Measurements from ENCODE around the gene SPON2. TPM values are rescaled to one million over a fixed set of nuclear protein-coding genes. Genes with fewer than 3 reads are reported as not detected.
A peak's percentile ranks its signal among the peaks of the same experiment; 100 is the strongest.

SPON2 gene
- total RNA-seq, 1 experiment from 2014 or later: 6.6 TPM

DNA sequence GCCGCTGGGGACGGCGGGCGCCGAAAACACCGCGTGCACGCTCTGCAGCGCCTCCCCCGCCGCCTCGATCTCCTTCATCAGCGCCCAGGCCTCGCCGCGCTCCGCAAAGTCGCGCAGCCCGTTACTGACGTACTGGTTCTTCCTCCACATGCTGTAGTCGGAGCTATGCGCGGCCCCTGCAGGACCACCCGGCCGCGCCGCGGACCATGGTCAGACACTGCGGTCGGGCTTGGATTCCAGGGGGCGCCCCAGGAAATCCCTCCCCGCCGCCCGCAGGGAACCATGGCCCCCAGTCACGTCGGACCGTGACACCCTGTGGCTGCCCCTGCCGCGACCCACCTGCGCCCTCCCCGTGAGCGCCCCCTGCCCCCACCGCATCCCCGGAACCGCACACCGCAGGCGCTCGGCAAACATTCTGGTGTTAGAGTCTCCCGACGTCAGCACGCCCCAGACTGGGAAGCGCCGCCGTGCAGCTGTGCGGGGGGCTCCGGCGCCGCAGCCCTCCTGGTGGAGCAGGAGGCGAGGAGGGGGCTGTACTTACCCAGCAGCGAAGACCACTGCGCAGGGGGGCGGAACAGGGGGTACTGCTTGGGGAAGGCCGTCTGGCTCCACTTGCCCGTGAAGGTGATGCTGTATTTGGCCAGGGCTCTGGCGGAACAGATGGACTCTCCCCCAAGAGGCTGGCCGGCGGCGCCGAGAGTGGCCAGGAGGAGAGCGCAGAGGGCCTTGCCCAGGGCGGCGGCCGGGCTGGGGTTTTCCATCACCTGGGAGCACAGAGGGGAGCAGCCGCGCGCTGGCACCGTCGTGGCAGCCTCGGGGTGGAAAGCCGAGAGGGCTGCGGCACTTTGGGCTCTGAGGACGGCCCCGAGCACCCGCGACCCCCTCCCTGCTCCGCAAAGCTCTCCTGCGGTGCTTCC lies 814 bp downstream of the SPON2 start (continued):
- TF ChIP-seq, protein P1, sequence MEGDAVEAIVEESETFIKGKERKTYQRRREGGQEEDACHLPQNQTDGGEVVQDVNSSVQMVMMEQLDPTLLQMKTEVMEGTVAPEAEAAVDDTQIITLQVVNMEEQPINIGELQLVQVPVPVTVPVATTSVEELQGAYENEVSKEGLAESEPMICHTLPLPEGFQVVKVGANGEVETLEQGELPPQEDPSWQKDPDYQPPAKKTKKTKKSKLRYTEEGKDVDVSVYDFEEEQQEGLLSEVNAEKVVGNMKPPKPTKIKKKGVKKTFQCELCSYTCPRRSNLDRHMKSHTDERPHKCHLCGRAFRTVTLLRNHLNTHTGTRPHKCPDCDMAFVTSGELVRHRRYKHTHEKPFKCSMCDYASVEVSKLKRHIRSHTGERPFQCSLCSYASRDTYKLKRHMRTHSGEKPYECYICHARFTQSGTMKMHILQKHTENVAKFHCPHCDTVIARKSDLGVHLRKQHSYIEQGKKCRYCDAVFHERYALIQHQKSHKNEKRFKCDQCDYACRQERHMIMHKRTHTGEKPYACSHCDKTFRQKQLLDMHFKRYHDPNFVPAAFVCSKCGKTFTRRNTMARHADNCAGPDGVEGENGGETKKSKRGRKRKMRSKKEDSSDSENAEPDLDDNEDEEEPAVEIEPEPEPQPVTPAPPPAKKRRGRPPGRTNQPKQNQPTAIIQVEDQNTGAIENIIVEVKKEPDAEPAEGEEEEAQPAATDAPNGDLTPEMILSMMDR (IDR thresholded peaks at IDR 0.05): no peak
- TF ChIP-seq CREB1 (CRISPR knock-in tag; IDR thresholded peaks at IDR 0.05) (peak; percentile 52; the same call in 1 of the 2 replicates), ZNF219 (CRISPR knock-in tag; IDR thresholded peaks at IDR 0.05; ENCODE audit: borderline replicate concordance) (no peak), JUN (CRISPR knock-in tag; IDR thresholded peaks at IDR 0.05) (0 out of 2 replicates have a peak, but pooled peaks have one; percentile 44), ZNF671 (CRISPR knock-in tag; IDR thresholded peaks at IDR 0.05) (no peak), ESRRA (CRISPR knock-in tag; IDR thresholded peaks at IDR 0.05; ENCODE audit: borderline replicate concordance) (no peak), ZMAT4 (CRISPR knock-in tag; IDR thresholded peaks at IDR 0.05) (no peak), ATF3 (CRISPR knock-in tag; conservative IDR thresholded peaks at IDR 0.05) (no peak), GABPB1 (CRISPR knock-in tag; IDR thresholded peaks at IDR 0.05) (no peak), ZNF317 (CRISPR knock-in tag; IDR thresholded peaks at IDR 0.05; ENCODE audit: borderline replicate concordance, low read depth) (no peak), SP1 (CRISPR knock-in tag; conservative IDR thresholded peaks at IDR 0.05) (no peak), NFATC4 (CRISPR knock-in tag; IDR thresholded peaks at IDR 0.05) (no peak), ZNF416 (CRISPR knock-in tag; IDR thresholded peaks at IDR 0.05) (no peak), NFE2L1 (CRISPR knock-in tag; IDR thresholded peaks at IDR 0.05) (no peak), NFYB (CRISPR knock-in tag; conservative IDR thresholded peaks at IDR 0.05; ENCODE audit: low read depth) (no peak), TEAD1 (CRISPR knock-in tag; IDR thresholded peaks at IDR 0.05) (no peak), AFF4 (CRISPR knock-in tag; IDR thresholded peaks at IDR 0.05; ENCODE audit: borderline replicate concordance) (no peak), TP53 (CRISPR knock-in tag; IDR thresholded peaks at IDR 0.05) (0 out of 2 replicates have a peak, but pooled peaks have one; percentile 36), E2F4 (CRISPR knock-in tag; IDR thresholded peaks at IDR 0.05; ENCODE audit: borderline replicate concordance, low read depth) (no peak), SMAD3 (CRISPR knock-in tag; IDR thresholded peaks at IDR 0.05; ENCODE audit: borderline replicate concordance) (no peak), ZNF263 (CRISPR knock-in tag; IDR thresholded peaks at IDR 0.05; ENCODE audit: low read depth) (no peak), GTF2I (CRISPR knock-in tag; conservative IDR thresholded peaks at IDR 0.05) (no peak)
- TF ChIP-seq, protein P2, sequence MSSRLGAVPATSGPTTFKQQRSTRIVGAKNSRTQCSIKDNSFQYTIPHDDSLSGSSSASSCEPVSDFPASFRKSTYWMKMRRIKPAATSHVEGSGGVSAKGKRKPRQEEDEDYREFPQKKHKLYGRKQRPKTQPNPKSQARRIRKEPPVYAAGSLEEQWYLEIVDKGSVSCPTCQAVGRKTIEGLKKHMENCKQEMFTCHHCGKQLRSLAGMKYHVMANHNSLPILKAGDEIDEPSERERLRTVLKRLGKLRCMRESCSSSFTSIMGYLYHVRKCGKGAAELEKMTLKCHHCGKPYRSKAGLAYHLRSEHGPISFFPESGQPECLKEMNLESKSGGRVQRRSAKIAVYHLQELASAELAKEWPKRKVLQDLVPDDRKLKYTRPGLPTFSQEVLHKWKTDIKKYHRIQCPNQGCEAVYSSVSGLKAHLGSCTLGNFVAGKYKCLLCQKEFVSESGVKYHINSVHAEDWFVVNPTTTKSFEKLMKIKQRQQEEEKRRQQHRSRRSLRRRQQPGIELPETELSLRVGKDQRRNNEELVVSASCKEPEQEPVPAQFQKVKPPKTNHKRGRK (CRISPR knock-in tag; IDR thresholded peaks at IDR 0.05; ENCODE audit: borderline replicate concordance): no peak
- TF ChIP-seq, protein P3, sequence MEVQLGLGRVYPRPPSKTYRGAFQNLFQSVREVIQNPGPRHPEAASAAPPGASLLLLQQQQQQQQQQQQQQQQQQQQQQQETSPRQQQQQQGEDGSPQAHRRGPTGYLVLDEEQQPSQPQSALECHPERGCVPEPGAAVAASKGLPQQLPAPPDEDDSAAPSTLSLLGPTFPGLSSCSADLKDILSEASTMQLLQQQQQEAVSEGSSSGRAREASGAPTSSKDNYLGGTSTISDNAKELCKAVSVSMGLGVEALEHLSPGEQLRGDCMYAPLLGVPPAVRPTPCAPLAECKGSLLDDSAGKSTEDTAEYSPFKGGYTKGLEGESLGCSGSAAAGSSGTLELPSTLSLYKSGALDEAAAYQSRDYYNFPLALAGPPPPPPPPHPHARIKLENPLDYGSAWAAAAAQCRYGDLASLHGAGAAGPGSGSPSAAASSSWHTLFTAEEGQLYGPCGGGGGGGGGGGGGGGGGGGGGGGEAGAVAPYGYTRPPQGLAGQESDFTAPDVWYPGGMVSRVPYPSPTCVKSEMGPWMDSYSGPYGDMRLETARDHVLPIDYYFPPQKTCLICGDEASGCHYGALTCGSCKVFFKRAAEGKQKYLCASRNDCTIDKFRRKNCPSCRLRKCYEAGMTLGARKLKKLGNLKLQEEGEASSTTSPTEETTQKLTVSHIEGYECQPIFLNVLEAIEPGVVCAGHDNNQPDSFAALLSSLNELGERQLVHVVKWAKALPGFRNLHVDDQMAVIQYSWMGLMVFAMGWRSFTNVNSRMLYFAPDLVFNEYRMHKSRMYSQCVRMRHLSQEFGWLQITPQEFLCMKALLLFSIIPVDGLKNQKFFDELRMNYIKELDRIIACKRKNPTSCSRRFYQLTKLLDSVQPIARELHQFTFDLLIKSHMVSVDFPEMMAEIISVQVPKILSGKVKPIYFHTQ (CRISPR knock-in tag; IDR thresholded peaks at IDR 0.05): no peak
- TF ChIP-seq, protein P4, sequence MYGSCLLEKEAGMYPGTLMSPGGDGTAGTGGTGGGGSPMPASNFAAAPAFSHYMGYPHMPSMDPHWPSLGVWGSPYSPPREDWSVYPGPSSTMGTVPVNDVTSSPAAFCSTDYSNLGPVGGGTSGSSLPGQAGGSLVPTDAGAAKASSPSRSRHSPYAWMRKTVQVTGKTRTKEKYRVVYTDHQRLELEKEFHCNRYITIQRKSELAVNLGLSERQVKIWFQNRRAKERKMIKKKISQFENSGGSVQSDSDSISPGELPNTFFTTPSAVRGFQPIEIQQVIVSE (CRISPR knock-in tag; IDR thresholded peaks at IDR 0.05; ENCODE audit: borderline replicate concordance): no peak
